ENCODE measurements around the gene CEP152.

GRCh38 chr15:48856942-48857341 lies 46.1 kb upstream of the CEP152 start:
- no peak for TF ChIP-seq ZNF121 (CRISPR knock-in tag; IDR thresholded peaks at IDR 0.05)
- TF ChIP-seq SALL1 (CRISPR knock-in tag; IDR thresholded peaks at IDR 0.05) = no peak
- no peak for TF ChIP-seq IRX3 (CRISPR knock-in tag; IDR thresholded peaks at IDR 0.05; ENCODE audit: borderline replicate concordance, low read depth)
